Vagina (tissue), 2 donors: Measurements from ENCODE around the gene ZBTB2. TPM values are rescaled to one million over a fixed set of nuclear protein-coding genes. Genes with fewer than 3 reads are reported as not detected.

ENCODE experiments used
- DNase-seq, 2 donors: peaks; one replicate each; pipeline ENCODE4 v3.0.0-alpha.2; 2017; ENCODE audit errors: extremely low spot score in 2 of 2
- H3K27ac ChIP-seq: fragments of 200-600 bp; sonication (generic); one replicate; pipeline ENCODE4 v1.5.1; 2019
- H3K27me3 ChIP-seq: fragments of 200-600 bp; sonication (generic); one replicate; pipeline ENCODE4 v1.5.1; 2019
- H3K36me3 ChIP-seq, 2 donors: fragments of 200-600 bp; sonication (generic); one replicate each; pipeline ENCODE4 v1.5.1; 2017 to 2019
- H3K4me1 ChIP-seq: fragments of 200-600 bp; sonication (generic); one replicate; pipeline ENCODE4 v1.5.1; 2019
- H3K4me3 ChIP-seq, 2 donors: fragments of 200-600 bp; sonication (generic); 1 replicate in 1 of 2; 2 replicates in 1 of 2; pipeline ENCODE4 v1.5.1; 2016 to 2019
- H3K9me3 ChIP-seq: fragments of 200-600 bp; sonication (generic); one replicate; pipeline ENCODE4 v1.5.1; 2019
- POLR2A ChIP-seq, 2 donors: fragments of 450-650 bp; IDR thresholded peaks; one replicate each; pipeline ENCODE4 v1.6.1; 2017; ENCODE audit warnings: antibody characterized with exemption in 2 of 2, mild to moderate bottlenecking in 2 of 2, moderate library complexity in 2 of 2
- POLR2AphosphoS5 ChIP-seq, 2 donors: sonication (generic); formaldehyde crosslinking; IDR thresholded peaks; one replicate each; pipeline ENCODE4 v1.9.0; 2017; ENCODE audit warnings: antibody characterized with exemption in 2 of 2, mild to moderate bottlenecking in 2 of 2, low read depth in 1 of 2; ENCODE audit not compliant: insufficient read depth in 1 of 2
- intact Hi-C: fragments of 100-400 bp; cut with DNase I; formaldehyde crosslinking; loops from one replicate; pipeline ENCODE4 v1.15.1; 2023
- total RNA-seq: library from RNA; depleted of rRNA; stranded (reverse); fragments of >200 nt; gene quantifications from one replicate; pipeline ENCODE4 v1.2.3, GENCODE V29; 2016
- TF ChIP-seq, protein P1 (sequence below), 3 experiments: fragments of 450-650 bp in 2 of 3; fragments of 200-600 bp in 1 of 3; sonication (generic) in 1 of 3; IDR thresholded peaks; one replicate each; pipeline ENCODE4 v1.5.1; 2017 to 2019; ENCODE audit warnings: antibody characterized with exemption in 3 of 3, mild to moderate bottlenecking in 2 of 3, moderate library complexity in 2 of 3

Gene ZBTB2
- total RNA-seq, 1 donor from 2014 or later: 15.0 TPM

DNA sequence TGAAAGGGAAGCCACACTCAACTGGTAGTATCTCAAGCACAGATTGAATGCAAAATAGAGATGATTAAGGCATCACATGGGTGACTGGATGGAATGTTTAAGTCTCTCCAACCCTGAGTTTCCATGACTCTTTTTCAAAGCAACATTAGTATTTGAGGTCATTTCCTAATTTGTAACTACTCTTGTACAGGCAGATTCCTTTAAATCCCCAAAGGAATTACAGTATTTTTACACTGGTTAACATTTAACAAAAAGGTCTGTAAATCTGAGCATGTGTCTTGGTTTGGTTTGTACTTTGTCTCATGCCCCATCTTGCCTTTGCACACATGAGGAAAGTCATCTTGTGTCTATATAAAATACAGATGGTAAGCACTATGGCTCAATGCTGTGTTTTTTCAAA, 45.4 kb upstream of the ZBTB2 start:
- no peaks in the 10 kb centered on the region for H3K9me3 ChIP-seq
- H3K27me3 ChIP-seq: no peaks in the 10 kb centered on the region
- TF ChIP-seq POLR2AphosphoS5 (IDR thresholded peaks at IDR 0.05; ENCODE audit: insufficient read depth in 1 of 2, low read depth in 1 of 2) (no peak), POLR2A (IDR thresholded peaks at IDR 0.05) (no peak)
- TF ChIP-seq, protein P1, sequence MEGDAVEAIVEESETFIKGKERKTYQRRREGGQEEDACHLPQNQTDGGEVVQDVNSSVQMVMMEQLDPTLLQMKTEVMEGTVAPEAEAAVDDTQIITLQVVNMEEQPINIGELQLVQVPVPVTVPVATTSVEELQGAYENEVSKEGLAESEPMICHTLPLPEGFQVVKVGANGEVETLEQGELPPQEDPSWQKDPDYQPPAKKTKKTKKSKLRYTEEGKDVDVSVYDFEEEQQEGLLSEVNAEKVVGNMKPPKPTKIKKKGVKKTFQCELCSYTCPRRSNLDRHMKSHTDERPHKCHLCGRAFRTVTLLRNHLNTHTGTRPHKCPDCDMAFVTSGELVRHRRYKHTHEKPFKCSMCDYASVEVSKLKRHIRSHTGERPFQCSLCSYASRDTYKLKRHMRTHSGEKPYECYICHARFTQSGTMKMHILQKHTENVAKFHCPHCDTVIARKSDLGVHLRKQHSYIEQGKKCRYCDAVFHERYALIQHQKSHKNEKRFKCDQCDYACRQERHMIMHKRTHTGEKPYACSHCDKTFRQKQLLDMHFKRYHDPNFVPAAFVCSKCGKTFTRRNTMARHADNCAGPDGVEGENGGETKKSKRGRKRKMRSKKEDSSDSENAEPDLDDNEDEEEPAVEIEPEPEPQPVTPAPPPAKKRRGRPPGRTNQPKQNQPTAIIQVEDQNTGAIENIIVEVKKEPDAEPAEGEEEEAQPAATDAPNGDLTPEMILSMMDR (IDR thresholded peaks at IDR 0.05): no peak
- H3K27ac ChIP-seq: no peak overlapping the region
- DNase-seq: no peak
- intact Hi-C loops: no loop called here
- peaks cover 17% of the 10 kb centered on the region for H3K4me1 ChIP-seq
- H3K4me3 ChIP-seq: no peak overlapping the region
- H3K36me3 ChIP-seq: peaks cover 0 to under 1% of the 10 kb centered on the region in 2 donors

DNA sequence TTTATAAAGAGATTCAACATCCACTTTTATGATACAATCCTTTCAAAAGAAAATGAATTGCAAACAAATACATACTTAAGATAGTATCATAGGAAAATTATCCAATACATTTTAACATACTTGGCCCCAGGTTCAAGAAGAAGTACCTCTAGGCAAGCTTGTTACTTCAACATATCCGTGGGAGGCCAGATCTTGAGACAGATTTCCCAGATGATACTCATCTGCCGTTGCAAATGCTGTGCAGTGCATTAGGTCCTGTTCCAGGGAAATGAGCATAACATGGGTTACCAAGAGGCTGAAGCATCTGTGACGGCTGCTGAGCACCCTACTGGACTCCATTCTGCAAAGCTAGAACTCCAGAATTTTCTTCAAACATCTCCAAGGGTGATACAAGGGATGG, 44.9 kb upstream of the ZBTB2 start:
- intact Hi-C loops: no loop called here

DNA sequence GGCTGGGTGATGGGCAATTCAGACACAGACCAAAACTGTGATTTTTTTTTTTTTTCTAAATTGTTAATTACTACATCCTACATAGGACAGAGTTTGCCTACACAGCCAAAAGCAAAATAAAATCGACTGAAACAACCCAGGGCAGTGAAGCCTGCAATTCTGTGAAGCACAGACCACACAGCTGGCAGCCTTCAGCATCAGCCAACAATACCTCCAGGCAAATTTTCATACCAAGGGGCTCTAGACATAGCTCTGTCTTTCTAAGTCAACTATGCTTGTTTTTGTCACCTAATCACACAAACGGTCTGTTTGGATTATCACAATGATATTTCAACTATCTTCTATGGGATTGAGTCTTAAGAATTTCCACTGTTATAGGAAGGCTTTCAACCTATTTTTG, 43.0 kb upstream of the ZBTB2 start:
- H3K36me3 ChIP-seq: peaks cover 0 to 17% of the 10 kb centered on the region in 2 donors
- intact Hi-C loops: no loop called here
- DNase-seq: no peak
- H3K4me1 ChIP-seq: peaks cover 17% of the 10 kb centered on the region
- TF ChIP-seq POLR2AphosphoS5 (IDR thresholded peaks at IDR 0.05; ENCODE audit: insufficient read depth in 1 of 2, low read depth in 1 of 2) (no peak), POLR2A (IDR thresholded peaks at IDR 0.05) (no peak)
- TF ChIP-seq, protein P1 (IDR thresholded peaks at IDR 0.05): no peak
- H3K27ac ChIP-seq: no peak overlapping the region
- H3K27me3 ChIP-seq: no peaks in the 10 kb centered on the region
- H3K4me3 ChIP-seq: no peak overlapping the region
- H3K9me3 ChIP-seq: no peaks in the 10 kb centered on the region

More for the DNA sequence above, 44.9 kb upstream of the ZBTB2 start:
- Histone ChIP-seq H3K36me3 (peaks cover 0 to 5% of the 10 kb centered on the region in 2 donors), H3K4me3 (no peak overlapping the region), H3K4me1 (peaks cover 17% of the 10 kb centered on the region), H3K27me3 (no peaks in the 10 kb centered on the region), H3K27ac (no peak overlapping the region), H3K9me3 (no peaks in the 10 kb centered on the region)
- no peak for DNase-seq
- TF ChIP-seq POLR2AphosphoS5 (IDR thresholded peaks at IDR 0.05; ENCODE audit: insufficient read depth in 1 of 2, low read depth in 1 of 2): no peak

DNA sequence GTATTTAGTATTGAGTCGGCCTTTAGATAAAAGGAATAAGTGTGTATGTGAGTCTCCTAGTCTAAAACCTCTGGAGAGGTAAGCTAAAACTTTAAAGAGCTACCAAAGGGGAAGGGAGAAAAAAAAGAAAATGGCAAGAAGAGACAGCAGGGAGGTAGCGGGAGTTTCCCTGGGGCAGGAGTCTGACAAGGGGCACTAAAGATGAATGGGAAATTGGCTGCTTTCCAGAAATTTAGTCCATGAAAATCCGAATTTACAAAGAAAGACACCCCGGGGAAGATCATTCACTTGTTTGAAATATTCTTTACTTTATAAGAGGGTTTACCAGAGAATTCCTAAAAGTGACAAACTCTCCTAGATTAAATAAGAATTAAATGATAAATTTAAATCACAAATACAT, 41.3 kb upstream of the ZBTB2 start:
- Histone ChIP-seq H3K9me3 (no peaks in the 10 kb centered on the region), H3K4me1 (peaks cover 15% of the 10 kb centered on the region), H3K27me3 (no peaks in the 10 kb centered on the region), H3K36me3 (peaks cover 0 to 25% of the 10 kb centered on the region in 2 donors), H3K4me3 (no peak overlapping the region), H3K27ac (no peak overlapping the region)
- TF ChIP-seq POLR2A (IDR thresholded peaks at IDR 0.05) (no peak), POLR2AphosphoS5 (IDR thresholded peaks at IDR 0.05; ENCODE audit: insufficient read depth in 1 of 2, low read depth in 1 of 2) (no peak)
- TF ChIP-seq, protein P1 (IDR thresholded peaks at IDR 0.05): no peak
- DNase-seq: no peak
- intact Hi-C loops: no loop called here

DNA sequence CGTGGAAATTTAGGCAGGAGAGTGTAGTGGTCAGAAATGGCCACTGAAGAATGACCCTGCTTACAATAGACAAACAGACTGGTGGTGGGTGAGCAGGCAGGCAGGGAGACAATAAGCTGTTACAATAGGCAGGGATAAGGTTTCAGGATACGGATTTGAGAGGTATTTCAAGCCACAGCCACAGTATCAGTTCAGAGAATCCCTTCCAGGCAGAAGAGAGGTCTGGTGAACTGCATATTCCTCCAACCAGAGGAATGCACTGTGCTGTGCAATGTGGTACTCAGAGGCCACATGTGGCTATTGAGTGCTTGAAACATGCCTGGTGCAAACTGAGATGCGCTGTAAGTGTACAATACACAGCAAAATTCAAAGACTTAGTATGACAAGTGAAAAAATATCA, 40.0 kb upstream of the ZBTB2 start:
- no peak overlapping the region for H3K4me3 ChIP-seq
- peaks cover 2% of the 10 kb centered on the region for H3K4me1 ChIP-seq
- no peak for DNase-seq
- TF ChIP-seq, protein P1 (IDR thresholded peaks at IDR 0.05): no peak
- TF ChIP-seq POLR2A (IDR thresholded peaks at IDR 0.05): no peak
- no peak for TF ChIP-seq POLR2AphosphoS5 (IDR thresholded peaks at IDR 0.05; ENCODE audit: insufficient read depth in 1 of 2, low read depth in 1 of 2)
- peaks cover 0 to 29% of the 10 kb centered on the region in 2 donors for H3K36me3 ChIP-seq
- intact Hi-C loops: no loop called here
- no peaks in the 10 kb centered on the region for H3K9me3 ChIP-seq
- no peak overlapping the region for H3K27ac ChIP-seq
- no peaks in the 10 kb centered on the region for H3K27me3 ChIP-seq
